Measurements from ENCODE around the gene TRIM43B. TPM values are rescaled to one million over a fixed set of nuclear protein-coding genes. Genes with fewer than 3 reads are reported as not detected.
"Not testable (repeated sequence)": the region's sequence is repeated elsewhere in the genome, so short reads cannot be mapped to it uniquely, and the experiment has no call there.

Gene TRIM43B
- total RNA-seq, 1 donor from 2014 or later = not detected

DNA sequence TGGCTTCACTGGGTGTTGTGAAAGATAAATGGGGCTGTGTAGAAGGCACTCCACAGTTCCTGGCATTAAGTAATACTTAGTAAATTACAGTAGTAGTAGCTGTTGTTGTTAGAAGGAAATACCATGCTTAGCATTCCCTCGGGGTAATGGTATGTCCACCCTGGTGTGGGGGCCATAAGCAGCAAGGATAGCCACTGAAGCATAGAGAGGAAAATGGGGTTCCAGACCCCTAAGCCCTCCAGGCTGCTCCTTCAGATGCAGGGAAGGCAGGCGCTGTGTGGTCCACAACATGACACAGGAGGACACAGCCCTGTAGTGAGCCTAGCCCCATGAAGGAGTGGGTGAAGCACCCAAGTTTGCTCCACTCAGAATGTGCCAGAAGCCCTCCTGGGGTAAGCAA is 50.6 kb downstream of the TRIM43B start:
- DNase-seq (ENCODE audit: low spot score) = not testable (repeated sequence)

GRCh38 chr2:95433373-95433772 is 51.2 kb downstream of the TRIM43B start:
- not testable (repeated sequence) for DNase-seq (ENCODE audit: low spot score)

DNA sequence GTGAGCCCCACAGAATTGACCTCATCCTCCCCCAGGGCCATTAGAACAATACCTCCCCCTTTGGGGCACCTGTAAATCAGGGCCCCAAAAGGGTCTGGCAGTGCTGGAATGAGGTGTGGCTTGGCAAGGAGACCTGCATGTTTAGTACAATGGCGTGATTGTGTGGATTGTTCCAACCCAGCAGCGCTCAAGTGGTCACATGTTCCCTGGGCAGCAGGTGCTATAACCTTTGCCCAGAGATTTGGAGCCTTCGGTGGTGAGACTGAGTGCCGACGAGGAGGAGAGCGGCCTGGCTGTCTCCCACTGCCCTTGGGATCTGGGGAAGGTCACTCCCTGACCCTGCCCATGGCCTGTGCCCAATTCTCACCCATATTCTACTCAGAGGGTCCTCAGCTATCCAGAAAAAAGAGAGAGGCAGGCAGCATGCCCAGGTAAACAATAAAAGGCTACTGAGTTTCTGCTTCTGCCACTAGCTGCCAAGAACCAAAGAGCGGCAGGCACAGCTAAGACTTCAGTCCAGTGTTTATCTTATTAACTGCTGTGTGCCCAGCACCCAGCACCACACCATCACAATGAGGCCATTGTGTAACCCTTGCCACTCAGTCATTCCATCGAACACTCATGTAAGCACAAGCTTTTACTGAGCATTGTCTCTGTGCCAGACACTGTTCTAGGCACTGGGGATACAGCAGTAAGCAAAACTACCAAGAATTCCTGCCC is 54.6 kb downstream of the TRIM43B start:
- not testable (repeated sequence) for DNase-seq (ENCODE audit: low spot score)

DNA sequence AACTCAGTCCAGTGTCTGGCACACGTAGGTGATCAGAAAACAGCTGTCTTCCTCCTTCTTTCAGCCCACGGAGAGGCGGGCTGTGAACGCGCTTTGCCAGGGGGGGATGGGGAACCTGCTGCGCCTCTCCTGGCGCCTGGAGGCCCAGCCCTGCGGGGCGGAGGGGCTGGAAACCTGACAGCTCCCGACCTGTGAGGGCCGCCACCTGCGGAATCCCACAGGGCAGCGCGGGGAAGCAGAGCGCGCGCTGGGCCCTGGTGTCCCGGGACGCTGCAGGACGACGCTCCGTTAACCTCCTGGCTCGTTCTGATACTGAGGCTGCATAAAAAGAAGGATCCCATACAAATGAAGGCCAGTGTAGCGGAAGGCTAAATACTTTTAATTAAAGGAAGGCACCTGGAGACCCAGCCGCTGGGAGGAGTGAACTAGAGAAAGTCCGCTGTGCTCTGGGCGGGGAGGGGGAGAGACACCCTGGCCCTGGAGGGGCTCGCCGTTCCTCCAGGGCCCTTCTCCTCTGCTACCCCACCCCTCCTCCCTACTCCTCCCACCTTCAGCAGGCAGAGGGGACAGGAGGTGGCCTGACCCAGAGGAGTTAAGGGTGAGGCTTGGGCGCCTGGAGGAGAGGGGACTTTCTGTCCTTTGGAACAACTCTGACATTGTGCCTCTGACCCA is 57.2 kb downstream of the TRIM43B start:
- DNase-seq (ENCODE audit: low spot score) = not testable (repeated sequence)

Other genes with a start within 250 kb of the TRIM43B start
- 202 TPM for gene PROM2, start 210.3 kb downstream of the TRIM43B start, total RNA-seq
- gene KCNIP3, start 187.4 kb downstream of the TRIM43B start, total RNA-seq = 24.3 TPM
- 47.4 TPM for gene FAHD2A, start 82.0 kb downstream of the TRIM43B start, total RNA-seq
- not detected for gene TRIM43, start 107.2 kb upstream of the TRIM43B start, total RNA-seq

Data from mucosa of gallbladder (tissue), 1 donor.